Large intestine (tissue), 3 donors: ENCODE measurements around the gene CHRNB4. TPM values are rescaled to one million over a fixed set of nuclear protein-coding genes. Genes with fewer than 3 reads are reported as not detected.

Experiments
- DNase-seq, 2 donors: peaks; one replicate each; pipeline versions ENCODE4 v3.0.0 to v3.0.0-alpha.2; 2013
- H3K27ac ChIP-seq: one replicate; pipeline ENCODE4 v1.5.1; 2013; ENCODE audit warnings: low read length
- H3K27me3 ChIP-seq: 2 replicates; pipeline ENCODE4 v1.6.1; 2013; ENCODE audit warnings: low read length; ENCODE audit not compliant: control insufficient read depth, insufficient read depth
- H3K36me3 ChIP-seq: 2 replicates; pipeline ENCODE4 v1.6.1; 2013; ENCODE audit warnings: low read length; ENCODE audit not compliant: control insufficient read depth, insufficient read depth
- H3K4me1 ChIP-seq: one replicate; pipeline ENCODE4 v1.6.1; 2013; ENCODE audit warnings: low read length; ENCODE audit not compliant: control insufficient read depth, insufficient read depth
- H3K4me3 ChIP-seq: one replicate; pipeline ENCODE4 v1.5.1; 2013; ENCODE audit warnings: low read length
- H3K9me3 ChIP-seq: one replicate; pipeline ENCODE4 v1.6.1; 2013; ENCODE audit warnings: mild to moderate bottlenecking, low read depth, low read length, moderate library complexity; ENCODE audit not compliant: control insufficient read depth
- WGBS: methylation state at CpG from one replicate; pipeline ENCODE4 v1.1.5; 2013; ENCODE audit warnings: low lambda C conversion rate; ENCODE audit not compliant: insufficient coverage; 5-methylcytosine and 5-hydroxymethylcytosine counted together
- polyA plus RNA-seq: library from polyadenylated mRNA; unstranded; fragments of 120-200 nt; gene quantifications from one replicate; pipeline ENCODE4 v1.2.1, GENCODE V29; 2013

CHRNB4 gene
- polyA plus RNA-seq, 1 donor = 4.3 TPM

DNA sequence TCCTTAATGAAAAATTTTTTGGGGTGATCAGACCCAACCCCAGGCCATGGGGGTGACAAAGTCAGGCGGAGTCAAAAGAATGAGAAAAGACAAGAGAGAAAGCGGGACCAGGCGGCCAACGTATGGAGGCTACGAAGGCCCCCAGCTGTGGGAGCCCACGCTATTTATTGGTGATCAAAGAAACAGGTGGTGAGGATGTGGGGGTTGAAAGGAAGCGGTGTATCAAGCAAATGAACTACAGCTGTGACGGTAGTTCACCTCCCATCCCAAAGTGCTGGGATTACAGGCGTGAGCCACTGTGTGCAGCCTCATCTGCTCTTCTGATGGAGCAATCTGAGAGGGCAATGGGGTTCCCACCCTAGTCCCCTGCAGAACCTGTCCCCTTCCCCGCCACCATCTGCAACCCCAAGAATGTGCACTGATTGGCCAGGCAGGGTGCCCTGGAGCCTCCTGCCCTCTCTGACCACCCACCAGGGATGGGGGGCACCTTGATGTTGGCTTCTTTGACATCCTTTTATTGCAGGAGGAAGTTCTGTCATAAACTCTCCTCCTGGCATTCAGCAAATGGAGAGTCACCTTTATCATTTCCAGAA lies 19.1 kb downstream of the CHRNB4 start:
- DNase-seq = no peak
- H3K27me3 ChIP-seq = peaks cover 48% of the 10 kb centered on the region
- WGBS = no CpG with 5 or more reads among the region's 10 CpGs

GRCh38 chr15:78620527-78621421 lies 20.2 kb downstream of the CHRNB4 start, which contains the start of gene CHRNA3:
Gene CHRNA3 (minus strand): TSS chr15:78620996. CDS start chr15:78620794, 202 bp downstream.
- H3K4me3 ChIP-seq = peak within 1 kb of the TSS; percentile 31
- DNase-seq = peak in 1 of 2 donors; percentile 19
- H3K4me1 ChIP-seq = no peaks in the 10 kb centered on the region
- no peaks in the 10 kb centered on the region for H3K9me3 ChIP-seq
- H3K27ac ChIP-seq = peak within 1 kb of the TSS; percentile 56
- H3K36me3 ChIP-seq = no peaks in the 10 kb centered on the region
- H3K27me3 ChIP-seq = peaks cover 48% of the 10 kb centered on the region
- no CpG with 5 or more reads among the region's 102 CpGs for WGBS

More for the DNA sequence above, 19.1 kb downstream of the CHRNB4 start:
- Histone ChIP-seq H3K4me3 (no peak overlapping the region), H3K9me3 (no peaks in the 10 kb centered on the region), H3K4me1 (no peaks in the 10 kb centered on the region), H3K36me3 (no peaks in the 10 kb centered on the region), H3K27ac (no peak overlapping the region)

- Histone ChIP-seq H3K4me1 (no peaks in the 10 kb centered on the region), H3K36me3 (no peaks in the 10 kb centered on the region), H3K27me3 (peaks cover 46% of the 10 kb centered on the region), H3K4me3 (peak overlapping the region; percentile 31), H3K27ac (peak overlapping the region; percentile 56), H3K9me3 (no peaks in the 10 kb centered on the region)
- no CpG with 5 or more reads among the region's 41 CpGs for WGBS
- DNase-seq = peak in 1 of 2 donors; percentile 17
These were observed 20.9 kb downstream of the CHRNB4 start for GRCh38 chr15:78620021-78620526.

DNA sequence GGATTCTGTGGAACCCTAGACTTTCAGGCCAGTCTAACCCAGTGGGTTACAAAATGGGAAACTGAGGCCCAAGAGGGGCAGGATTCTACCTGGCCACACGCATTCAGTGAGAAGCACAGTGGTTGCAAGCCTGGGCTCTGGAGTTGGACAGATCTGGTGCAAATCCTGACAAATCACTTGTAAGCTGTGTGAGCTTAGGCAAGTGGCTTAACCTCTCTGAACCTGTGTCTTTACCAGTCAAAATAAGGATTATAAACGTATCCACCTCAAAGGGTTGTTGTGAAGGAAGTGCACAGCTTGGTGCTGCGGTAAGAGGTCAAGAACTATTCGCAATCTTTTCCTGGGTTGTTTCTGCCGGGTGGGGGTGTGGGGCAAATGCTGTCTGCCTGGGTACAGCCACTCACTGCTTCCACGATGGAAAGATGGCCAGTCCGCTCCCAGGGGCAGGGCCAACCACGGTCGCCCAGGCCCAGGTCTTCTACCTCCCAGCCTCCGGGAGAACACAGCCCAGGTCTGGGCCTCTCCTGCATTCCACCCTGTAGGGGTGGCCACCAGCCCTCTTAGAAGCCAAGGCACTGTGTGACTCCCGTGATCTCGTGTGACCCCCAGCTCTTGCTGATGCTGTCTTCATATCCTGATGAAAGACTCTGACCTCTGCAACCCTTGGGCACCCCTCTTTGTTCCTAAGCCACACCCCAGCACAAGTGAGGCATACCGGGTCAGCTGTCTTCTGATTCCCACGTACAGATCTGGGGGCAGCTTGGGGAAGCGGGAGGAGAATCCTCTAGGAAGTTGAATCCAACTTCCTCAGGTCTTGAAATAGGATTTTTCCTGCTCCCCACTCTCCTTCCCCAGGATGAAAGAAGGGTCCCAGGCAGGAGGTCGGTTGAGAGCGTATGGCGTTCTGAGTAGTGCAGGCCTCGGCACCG lies 21.7 kb downstream of the CHRNB4 start:
- peaks cover 46% of the 10 kb centered on the region for H3K27me3 ChIP-seq
- no peak for DNase-seq
- H3K9me3 ChIP-seq = no peaks in the 10 kb centered on the region
- peak overlapping the region; percentile 56 for H3K27ac ChIP-seq
- H3K4me3 ChIP-seq = peak overlapping the region; percentile 31
- H3K4me1 ChIP-seq = no peaks in the 10 kb centered on the region
- H3K36me3 ChIP-seq = no peaks in the 10 kb centered on the region
- WGBS = 17% methylated on average over 1 of the region's 20 CpGs

DNA sequence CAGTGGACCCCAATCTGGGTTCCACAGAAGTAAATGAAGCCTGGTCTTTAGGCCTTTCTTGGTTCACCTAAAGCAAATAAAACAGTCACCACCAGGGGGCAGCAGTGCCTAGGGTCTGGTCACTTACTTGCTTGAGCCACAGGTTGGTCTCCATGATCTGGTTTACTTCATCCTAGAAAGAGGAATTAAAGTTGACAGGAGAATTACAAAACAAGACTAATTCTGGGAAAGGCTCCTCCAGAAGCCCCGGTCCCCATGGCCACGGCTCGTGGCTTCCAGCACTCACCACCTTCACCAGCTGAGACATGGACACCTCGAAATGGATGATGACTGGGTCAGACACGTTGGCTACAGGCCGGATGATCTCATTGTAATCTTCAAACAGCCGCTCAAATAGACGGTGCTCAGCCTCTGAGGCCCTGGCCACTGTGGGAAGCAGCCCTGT lies 22.5 kb downstream of the CHRNB4 start:
- peak; percentile 70 to 79 for DNase-seq
- peak overlapping the region; percentile 56 for H3K27ac ChIP-seq
- WGBS = no CpG with 5 or more reads among the region's 8 CpGs
- no peaks in the 10 kb centered on the region for H3K36me3 ChIP-seq
- H3K27me3 ChIP-seq = peaks cover 40% of the 10 kb centered on the region
- no peaks in the 10 kb centered on the region for H3K4me1 ChIP-seq
- no peak overlapping the region for H3K4me3 ChIP-seq
- H3K9me3 ChIP-seq = no peaks in the 10 kb centered on the region

DNA sequence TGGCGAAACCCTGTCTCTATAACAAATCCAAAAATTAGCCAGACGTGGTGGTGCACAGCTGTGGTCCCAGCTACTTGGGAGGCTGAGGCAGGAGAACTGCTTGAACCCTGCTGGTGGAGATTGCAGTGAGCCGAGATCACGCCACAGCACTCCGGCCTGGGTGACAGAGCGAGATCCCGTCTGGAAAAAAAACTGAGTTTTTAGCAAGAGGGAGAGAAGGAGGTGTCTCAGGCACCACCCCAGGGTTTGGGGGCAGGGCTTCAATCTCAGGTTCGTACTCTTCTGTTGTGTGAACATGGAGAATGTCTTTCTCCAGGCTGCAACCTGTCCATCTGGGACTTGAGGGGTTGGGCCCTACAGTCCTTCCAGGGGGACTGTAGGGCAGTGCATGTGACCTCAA lies 22.9 kb downstream of the CHRNB4 start:
- Histone ChIP-seq H3K27me3 (peaks cover 38% of the 10 kb centered on the region), H3K4me1 (no peaks in the 10 kb centered on the region), H3K4me3 (no peak overlapping the region), H3K9me3 (no peaks in the 10 kb centered on the region), H3K36me3 (no peaks in the 10 kb centered on the region), H3K27ac (no peak overlapping the region)
- no peak for DNase-seq
- no CpG with 5 or more reads among the region's 8 CpGs for WGBS

DNA sequence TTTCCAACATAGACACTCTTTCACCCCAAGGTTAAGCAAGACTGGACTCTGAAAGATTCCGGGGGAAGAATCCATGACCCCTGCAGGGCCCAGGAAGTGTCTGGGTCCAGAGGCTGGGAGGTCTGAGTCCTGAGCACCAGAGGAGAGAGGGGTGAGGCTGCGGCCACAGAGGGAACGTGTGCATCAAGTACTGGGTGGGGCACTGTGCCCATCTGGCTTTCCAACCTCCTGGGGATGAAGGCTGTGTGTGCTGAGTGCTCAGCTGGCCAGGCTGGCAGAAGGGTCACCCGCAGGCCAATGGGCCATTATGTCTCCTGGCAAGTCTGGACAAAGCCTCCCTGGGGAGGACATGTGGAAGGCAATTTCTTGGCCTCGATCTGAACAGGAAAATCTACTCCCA lies 23.5 kb downstream of the CHRNB4 start:
- no peak overlapping the region for H3K4me3 ChIP-seq
- H3K4me1 ChIP-seq = no peaks in the 10 kb centered on the region
- peaks cover 38% of the 10 kb centered on the region for H3K27me3 ChIP-seq
- H3K36me3 ChIP-seq = no peaks in the 10 kb centered on the region
- no peak for DNase-seq
- H3K9me3 ChIP-seq = no peaks in the 10 kb centered on the region
- H3K27ac ChIP-seq = no peak overlapping the region
- WGBS = no CpG with 5 or more reads among the region's 5 CpGs

- Histone ChIP-seq H3K9me3 (no peaks in the 10 kb centered on the region), H3K4me3 (no peak overlapping the region), H3K36me3 (no peaks in the 10 kb centered on the region), H3K27me3 (peaks cover 34% of the 10 kb centered on the region), H3K4me1 (no peaks in the 10 kb centered on the region), H3K27ac (no peak overlapping the region)
- no CpG with 5 or more reads among the region's 7 CpGs for WGBS
- no peak for DNase-seq
These were observed 23.9 kb downstream of the CHRNB4 start for GRCh38 chr15:78617076-78617475.

DNA sequence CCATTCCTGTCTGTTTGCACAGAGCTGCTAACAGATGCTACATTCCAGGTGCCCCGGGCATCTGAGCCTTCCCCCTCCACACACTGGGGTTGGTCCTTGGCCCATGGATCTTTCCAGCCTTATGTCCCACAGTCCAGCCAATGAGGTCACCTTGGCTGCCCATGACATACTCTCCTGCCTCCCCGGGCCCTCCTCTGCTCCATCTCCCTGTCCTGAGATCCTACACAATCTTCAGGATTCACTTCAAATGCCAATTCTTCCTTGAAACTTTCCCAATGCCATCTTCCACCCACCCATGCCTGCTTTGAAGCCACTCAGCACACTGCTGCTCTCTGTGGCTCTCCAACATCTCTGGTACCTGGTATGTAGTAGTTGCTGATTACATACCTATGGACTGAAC lies 24.5 kb downstream of the CHRNB4 start:
- H3K4me1 ChIP-seq = no peaks in the 10 kb centered on the region
- H3K27ac ChIP-seq = no peak overlapping the region
- peaks cover 28% of the 10 kb centered on the region for H3K27me3 ChIP-seq
- H3K36me3 ChIP-seq = no peaks in the 10 kb centered on the region
- 40% methylated on average over 1 of the region's 2 CpGs for WGBS
- DNase-seq = no peak
- no peak overlapping the region for H3K4me3 ChIP-seq
- no peaks in the 10 kb centered on the region for H3K9me3 ChIP-seq

GRCh38 chr15:78615151-78615589 lies 25.8 kb downstream of the CHRNB4 start:
- Histone ChIP-seq H3K27ac (no peak overlapping the region), H3K4me3 (no peak overlapping the region), H3K9me3 (no peaks in the 10 kb centered on the region), H3K36me3 (no peaks in the 10 kb centered on the region), H3K4me1 (no peaks in the 10 kb centered on the region), H3K27me3 (peaks cover 17% of the 10 kb centered on the region)
- no CpG with 5 or more reads among the region's 3 CpGs for WGBS
- DNase-seq = no peak
